ENCODE measurements around the gene HOXD13.

- TF ChIP-seq MAX (IDR thresholded peaks at IDR 0.05), result no peak
- no peak for TF ChIP-seq ZNF326 (CRISPR knock-in tag; IDR thresholded peaks at IDR 0.05; ENCODE audit: borderline replicate concordance)
Measured at GRCh38 chr2:176122683-176123410, 30.3 kb downstream of the HOXD13 start, which contains the start of gene HOXD9.

Data from HepG2 (cell line).